ENCODE measurements around the gene MRPS7.

GRCh38 chr17:75262112-75262606 lies 480 bp downstream of the MRPS7 start:
- TF ChIP-seq TAF1 (IDR thresholded peaks at IDR 0.05; ENCODE audit: low read depth, low read length) (no peak), POLR2A (IDR thresholded peaks at IDR 0.05; ENCODE audit: low read depth, low read length) (no peak), POLR2AphosphoS5 (IDR thresholded peaks at IDR 0.05; ENCODE audit: low read depth, low read length) (no peak), POU2F2 (IDR thresholded peaks at IDR 0.05; ENCODE audit: low read depth, low read length) (no peak)
